ENCODE results near the gene SARS1. TPM values are rescaled to one million over a fixed set of nuclear protein-coding genes. Genes with fewer than 3 reads are reported as not detected.

SARS1 gene
- total RNA-seq, 2 experiments from 2014 or later: 122 to 131 TPM

DNA sequence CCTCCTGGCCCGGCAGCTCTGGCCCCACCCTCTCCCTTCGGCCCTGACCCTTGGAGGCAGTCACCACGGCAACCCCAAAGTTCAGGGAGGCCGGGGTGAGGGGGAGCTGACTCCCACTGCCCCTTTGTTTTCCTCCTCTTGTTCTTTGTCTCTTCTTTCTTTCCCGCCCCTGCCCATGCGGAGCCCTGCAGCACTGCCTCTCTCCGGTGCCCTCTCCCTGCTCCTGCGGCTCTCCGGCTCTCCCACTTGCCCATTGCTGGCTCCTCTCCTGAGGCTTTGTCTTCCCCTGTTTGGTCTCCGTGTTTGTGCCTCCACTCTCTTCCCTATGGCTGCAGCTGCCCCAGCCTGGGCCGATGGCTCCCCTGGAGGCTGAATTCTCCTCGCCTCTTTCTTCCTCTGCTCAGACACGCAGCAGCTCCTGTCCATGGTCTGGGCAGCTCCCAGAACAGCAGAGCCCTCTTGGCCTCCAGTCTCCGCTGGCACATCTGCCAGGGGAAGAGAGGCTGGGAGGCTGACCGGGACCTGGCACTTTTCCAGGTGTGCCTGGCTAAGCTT is 41.5 kb downstream of the SARS1 start:
- no peaks in the 10 kb centered on the region for H3K27me3 Mint-ChIP-seq
- DNase-seq: no peak
- H3K4me3 Mint-ChIP-seq: no peak overlapping the region
- H3K9me3 Mint-ChIP-seq: no peaks in the 10 kb centered on the region
- POLR2A ChIA-PET: no interaction called here
- peaks cover 11% of the 10 kb centered on the region for H3K4me1 ChIP-seq (ENCODE audit: insufficient read depth, low read length)
- no peak for ATAC-seq (ENCODE audit: poor library complexity)
- no peaks in the 10 kb centered on the region for H3K9me3 ChIP-seq (ENCODE audit: control insufficient read depth in 1 of 2, insufficient read depth in 1 of 2, low read length in 2 of 2)
- intact Hi-C loops (cut with DNase I, micrococcal nuclease): no loop called here
- H3K4me1 Mint-ChIP-seq (ENCODE audit: low read depth): peaks cover 18% of the 10 kb centered on the region
- no peak for TF ChIP-seq CTCF (IDR thresholded peaks at IDR 0.05)
- H3K27me3 ChIP-seq (ENCODE audit: control insufficient read depth in 1 of 2, insufficient read depth in 2 of 2, low read length in 2 of 2): peaks cover 0 to 7% of the 10 kb centered on the region in 2 experiments
- H3K36me3 Mint-ChIP-seq (ENCODE audit: low read depth): no peaks in the 10 kb centered on the region
- no peak overlapping the region for H3K27ac ChIP-seq (ENCODE audit: low read depth in 1 of 2, low read length in 2 of 2)
- H3K27ac Mint-ChIP-seq: no peak overlapping the region
- CTCF ChIA-PET: interaction anchor here (1.9 kb wide), 1 partner anchor 22 kb away, joined by 5 read pairs; no protein-coding TSS in a partner anchor
- H3K4me3 ChIP-seq (ENCODE audit: low read length): no peak overlapping the region
- H3K36me3 ChIP-seq (ENCODE audit: insufficient read depth, low read length): no peaks in the 10 kb centered on the region

DNA sequence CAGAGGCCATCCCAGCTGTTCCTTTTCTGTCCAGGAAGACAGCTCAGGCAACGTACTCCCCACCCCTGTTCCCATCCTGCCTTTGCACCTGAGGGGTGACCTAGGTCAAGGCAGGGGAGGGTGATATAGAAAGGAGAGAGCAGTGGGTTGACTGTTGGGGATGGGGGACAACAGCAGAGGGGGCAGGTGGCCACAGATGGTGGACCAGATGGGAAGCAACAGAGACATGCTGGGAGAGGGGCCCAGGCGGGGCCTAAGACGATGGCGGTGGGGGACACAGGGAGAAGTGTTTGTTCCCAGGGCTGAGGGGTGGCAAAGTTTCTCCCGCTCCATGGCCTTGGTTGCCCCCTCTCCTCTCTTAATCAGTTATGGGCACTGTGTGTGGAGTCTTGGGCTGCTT is 42.0 kb downstream of the SARS1 start:
- Histone ChIP-seq H3K9me3 (ENCODE audit: control insufficient read depth in 1 of 2, insufficient read depth in 1 of 2, low read length in 2 of 2) (no peaks in the 10 kb centered on the region), H3K4me1 (ENCODE audit: insufficient read depth, low read length) (peaks cover 6% of the 10 kb centered on the region), H3K4me3 (ENCODE audit: low read length) (no peak overlapping the region), H3K27me3 (ENCODE audit: control insufficient read depth in 1 of 2, insufficient read depth in 2 of 2, low read length in 2 of 2) (peaks cover 0 to 3% of the 10 kb centered on the region in 2 experiments), H3K27ac (ENCODE audit: low read depth in 1 of 2, low read length in 2 of 2) (no peak overlapping the region), H3K36me3 (ENCODE audit: insufficient read depth, low read length) (no peaks in the 10 kb centered on the region)
- no peaks in the 10 kb centered on the region for H3K27me3 Mint-ChIP-seq
- ChIA-PET POLR2A (no interaction called here), CTCF (interaction anchor here (1.9 kb wide), 1 partner anchor 21 kb away, joined by 5 read pairs; no protein-coding TSS in a partner anchor)
- H3K27ac Mint-ChIP-seq: no peak overlapping the region
- DNase-seq (no peak), ATAC-seq (ENCODE audit: poor library complexity) (no peak)
- no peak for TF ChIP-seq CTCF (IDR thresholded peaks at IDR 0.05)
- intact Hi-C loops (cut with DNase I, micrococcal nuclease): no loop called here
- H3K36me3 Mint-ChIP-seq (ENCODE audit: low read depth): no peaks in the 10 kb centered on the region
- peaks cover 16% of the 10 kb centered on the region for H3K4me1 Mint-ChIP-seq (ENCODE audit: low read depth)
- no peak overlapping the region for H3K4me3 Mint-ChIP-seq
- no peaks in the 10 kb centered on the region for H3K9me3 Mint-ChIP-seq

DNA sequence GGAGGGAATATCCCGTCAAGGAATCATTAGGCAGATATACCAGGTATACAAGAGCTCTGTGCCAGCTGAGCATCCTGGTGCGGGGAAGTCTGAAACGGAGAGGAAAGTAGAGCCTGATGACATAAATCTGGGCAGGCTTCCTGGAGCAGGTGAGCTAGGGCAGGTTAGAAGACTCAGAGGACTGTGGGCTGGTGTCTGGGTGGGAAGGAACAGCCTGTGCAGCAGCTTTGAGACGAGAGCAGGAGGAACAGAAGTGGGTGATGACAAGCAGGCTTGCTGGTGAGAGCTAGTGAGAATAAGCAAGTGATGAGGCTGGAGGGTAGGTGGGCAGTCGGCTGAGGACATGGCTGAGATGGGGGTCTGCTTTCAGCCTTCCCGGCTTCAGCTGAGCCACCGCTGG is 42.4 kb downstream of the SARS1 start:
- no peak overlapping the region for H3K27ac Mint-ChIP-seq
- H3K36me3 ChIP-seq (ENCODE audit: insufficient read depth, low read length): no peaks in the 10 kb centered on the region
- peaks cover 13% of the 10 kb centered on the region for H3K4me1 Mint-ChIP-seq (ENCODE audit: low read depth)
- peaks cover 0 to 3% of the 10 kb centered on the region in 2 experiments for H3K27me3 ChIP-seq (ENCODE audit: control insufficient read depth in 1 of 2, insufficient read depth in 2 of 2, low read length in 2 of 2)
- H3K36me3 Mint-ChIP-seq (ENCODE audit: low read depth): no peaks in the 10 kb centered on the region
- H3K4me1 ChIP-seq (ENCODE audit: insufficient read depth, low read length): peaks cover 5% of the 10 kb centered on the region
- CTCF ChIA-PET: interaction anchor here (1.9 kb wide), 1 partner anchor 21 kb away, joined by 5 read pairs; no protein-coding TSS in a partner anchor
- no peaks in the 10 kb centered on the region for H3K9me3 Mint-ChIP-seq
- no peak overlapping the region for H3K4me3 Mint-ChIP-seq
- no peaks in the 10 kb centered on the region for H3K27me3 Mint-ChIP-seq
- POLR2A ChIA-PET: no interaction called here
- H3K27ac ChIP-seq (ENCODE audit: low read depth in 1 of 2, low read length in 2 of 2): no peak overlapping the region
- H3K4me3 ChIP-seq (ENCODE audit: low read length): no peak overlapping the region
- intact Hi-C loops (cut with DNase I, micrococcal nuclease): no loop called here
- TF ChIP-seq CTCF (IDR thresholded peaks at IDR 0.05): no peak
- H3K9me3 ChIP-seq (ENCODE audit: control insufficient read depth in 1 of 2, insufficient read depth in 1 of 2, low read length in 2 of 2): no peaks in the 10 kb centered on the region
- DNase-seq: no peak
- ATAC-seq (ENCODE audit: poor library complexity): no peak

Data from CD4-positive, alpha-beta T cell (primary cell).